GM18505 (cell line): ENCODE results near the gene PPIL3.

ENCODE experiments used
- ATAC-seq: cut with Tn5 transposase; IDR thresholded peaks from one replicate; pipeline ENCODE4 v1.9.1; 2021; ENCODE audit not compliant: unreplicated experiment
- POLR2A ChIP-seq: IDR thresholded peaks from 4 replicates; pipeline ENCODE4 v1.6.1; 2011; ENCODE audit warnings: borderline replicate concordance; ENCODE audit not compliant: insufficient read depth, insufficient read length; ENCODE audit errors: extremely low read depth

PPIL3 gene

GRCh38 chr2:200871151-200871550, 17.7 kb downstream of the PPIL3 start:
- ATAC-seq: no peak
- TF ChIP-seq POLR2A: no peak

GRCh38 chr2:200869014-200869413, 19.9 kb downstream of the PPIL3 start:
- ATAC-seq: no peak
- no peak for TF ChIP-seq POLR2A

GRCh38 chr2:200864176-200865034, 24.5 kb downstream of the PPIL3 start, which contains the start of gene CLK1:
TSS of gene CLK1 (minus strand) at chr2:200864658. CDS start at chr2:200861862, 2,796 bp downstream.
- peak; percentile 88 for ATAC-seq
- TF ChIP-seq POLR2A: peak; percentile 99

- TF ChIP-seq POLR2A: no peak
- no peak for ATAC-seq
These were observed 25.1 kb downstream of the PPIL3 start for GRCh38 chr2:200863782-200864175.

- ATAC-seq: no peak
- no peak for TF ChIP-seq POLR2A
These were observed 26.3 kb downstream of the PPIL3 start for GRCh38 chr2:200862532-200863000.

GRCh38 chr2:200861617-200862155, 27.2 kb downstream of the PPIL3 start:
- ATAC-seq: no peak
- TF ChIP-seq POLR2A: no peak

GRCh38 chr2:200860092-200860795, 28.6 kb downstream of the PPIL3 start:
- no peak for TF ChIP-seq POLR2A

GRCh38 chr2:200856806-200857205, 32.1 kb downstream of the PPIL3 start:
- no peak for TF ChIP-seq POLR2A
- ATAC-seq: no peak

More at GRCh38 chr2:200860092-200860795, 28.6 kb downstream of the PPIL3 start:
- ATAC-seq: no peak

- ATAC-seq: no peak
These were observed 36.3 kb downstream of the PPIL3 start for GRCh38 chr2:200852605-200853004.

GRCh38 chr2:200851398-200852248, 37.3 kb downstream of the PPIL3 start:
- no peak for ATAC-seq
- TF ChIP-seq POLR2A: no peak

More at GRCh38 chr2:200852605-200853004, 36.3 kb downstream of the PPIL3 start:
- no peak for TF ChIP-seq POLR2A

GRCh38 chr2:200850512-200851256, 38.2 kb downstream of the PPIL3 start:
- ATAC-seq: no peak
- no peak for TF ChIP-seq POLR2A

- ATAC-seq: no peak
- no peak for TF ChIP-seq POLR2A
These were observed 40.9 kb downstream of the PPIL3 start for GRCh38 chr2:200847939-200848338.

- TF ChIP-seq POLR2A: no peak
- ATAC-seq: no peak
These were observed 41.6 kb downstream of the PPIL3 start for GRCh38 chr2:200847269-200847668.
